Measurements from ENCODE around the gene RD3L. TPM values are rescaled to one million over a fixed set of nuclear protein-coding genes. Genes with fewer than 3 reads are reported as not detected.

Gene RD3L
- total RNA-seq, 6 experiments from 2014 or later, result not detected

DNA sequence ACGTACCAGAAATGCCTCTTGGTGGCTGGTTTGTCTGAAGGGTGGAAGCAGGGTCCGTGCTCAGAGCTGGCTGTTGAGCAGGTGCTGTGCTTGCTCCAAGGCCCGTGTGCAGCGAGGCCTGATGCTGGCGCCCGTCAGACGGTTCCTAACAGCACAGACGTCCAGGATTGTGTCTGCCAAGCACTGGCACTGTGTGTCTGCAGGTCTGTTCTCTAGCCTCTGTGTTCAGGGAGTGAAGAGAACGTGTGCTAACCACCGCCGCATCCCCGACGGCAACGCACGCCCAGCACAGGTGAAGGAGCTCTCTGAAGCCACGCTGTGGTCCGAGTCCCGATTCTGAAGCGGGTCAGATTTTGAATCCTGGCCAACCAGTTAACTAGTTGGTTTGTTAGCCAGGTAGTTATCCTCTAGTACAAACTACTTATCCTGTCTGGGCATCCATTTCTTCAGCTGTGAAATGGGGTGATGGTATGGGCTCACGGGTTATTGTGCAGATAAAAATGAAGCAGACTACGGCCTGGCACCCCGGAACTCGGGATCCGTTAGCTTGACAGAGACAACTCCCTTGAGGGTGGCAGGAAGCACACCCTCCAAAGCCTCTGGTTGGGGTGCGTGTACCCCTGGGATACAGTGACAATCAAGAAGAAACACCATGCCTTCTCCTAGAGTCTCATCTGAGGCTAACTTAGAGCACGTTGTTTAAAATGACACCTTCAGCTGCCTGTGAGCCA, 32.6 kb downstream of the RD3L start:
- H3K9me3 Mint-ChIP-seq, result no peaks in the 10 kb centered on the region
- peaks cover under 1% of the 10 kb centered on the region; the same call in 1 of the 2 replicates for H3K36me3 Mint-ChIP-seq (ENCODE audit: low read depth)
- no peak for DNase-seq
- H3K4me3 Mint-ChIP-seq, result no peak overlapping the region
- peaks cover 9% of the 10 kb centered on the region for H3K4me1 Mint-ChIP-seq (ENCODE audit: low read depth)
- TF ChIP-seq, protein P1, sequence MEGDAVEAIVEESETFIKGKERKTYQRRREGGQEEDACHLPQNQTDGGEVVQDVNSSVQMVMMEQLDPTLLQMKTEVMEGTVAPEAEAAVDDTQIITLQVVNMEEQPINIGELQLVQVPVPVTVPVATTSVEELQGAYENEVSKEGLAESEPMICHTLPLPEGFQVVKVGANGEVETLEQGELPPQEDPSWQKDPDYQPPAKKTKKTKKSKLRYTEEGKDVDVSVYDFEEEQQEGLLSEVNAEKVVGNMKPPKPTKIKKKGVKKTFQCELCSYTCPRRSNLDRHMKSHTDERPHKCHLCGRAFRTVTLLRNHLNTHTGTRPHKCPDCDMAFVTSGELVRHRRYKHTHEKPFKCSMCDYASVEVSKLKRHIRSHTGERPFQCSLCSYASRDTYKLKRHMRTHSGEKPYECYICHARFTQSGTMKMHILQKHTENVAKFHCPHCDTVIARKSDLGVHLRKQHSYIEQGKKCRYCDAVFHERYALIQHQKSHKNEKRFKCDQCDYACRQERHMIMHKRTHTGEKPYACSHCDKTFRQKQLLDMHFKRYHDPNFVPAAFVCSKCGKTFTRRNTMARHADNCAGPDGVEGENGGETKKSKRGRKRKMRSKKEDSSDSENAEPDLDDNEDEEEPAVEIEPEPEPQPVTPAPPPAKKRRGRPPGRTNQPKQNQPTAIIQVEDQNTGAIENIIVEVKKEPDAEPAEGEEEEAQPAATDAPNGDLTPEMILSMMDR (IDR thresholded peaks at IDR 0.05), result no peak
- no peaks in the 10 kb centered on the region; the same call in 1 of the 2 replicates for H3K27me3 Mint-ChIP-seq (ENCODE audit: insufficient read depth)
- peak overlapping the region; percentile 48; the same call in 1 of the 2 replicates for H3K27ac Mint-ChIP-seq

DNA sequence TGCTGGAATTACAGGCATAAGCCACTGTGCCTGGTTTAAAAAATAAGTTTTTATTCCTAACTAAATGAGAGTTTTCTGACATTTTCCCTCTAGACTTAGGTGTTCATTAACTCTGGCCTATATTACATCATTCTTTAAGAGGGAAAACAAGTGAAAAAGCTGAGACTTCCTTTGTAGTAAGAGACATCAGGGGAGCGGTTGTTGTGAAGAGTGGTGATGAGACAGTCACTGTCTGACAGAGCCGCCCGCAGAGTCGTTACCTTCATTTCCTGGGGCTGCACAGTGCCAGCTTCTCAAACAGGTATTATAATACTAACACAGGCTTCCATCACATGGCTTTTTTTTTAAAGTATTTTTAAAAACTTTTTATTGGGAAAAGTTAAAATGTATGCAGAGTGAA, 33.7 kb downstream of the RD3L start:
- DNase-seq, result no peak
- Mint-ChIP-seq H3K4me3 (no peak overlapping the region), H3K9me3 (no peaks in the 10 kb centered on the region), H3K4me1 (ENCODE audit: low read depth) (peaks cover 15% of the 10 kb centered on the region), H3K27ac (no peak overlapping the region), H3K27me3 (ENCODE audit: insufficient read depth) (no peaks in the 10 kb centered on the region; the same call in 1 of the 2 replicates), H3K36me3 (ENCODE audit: low read depth) (no peaks in the 10 kb centered on the region)
- TF ChIP-seq, protein P1 (IDR thresholded peaks at IDR 0.05), result no peak

DNA sequence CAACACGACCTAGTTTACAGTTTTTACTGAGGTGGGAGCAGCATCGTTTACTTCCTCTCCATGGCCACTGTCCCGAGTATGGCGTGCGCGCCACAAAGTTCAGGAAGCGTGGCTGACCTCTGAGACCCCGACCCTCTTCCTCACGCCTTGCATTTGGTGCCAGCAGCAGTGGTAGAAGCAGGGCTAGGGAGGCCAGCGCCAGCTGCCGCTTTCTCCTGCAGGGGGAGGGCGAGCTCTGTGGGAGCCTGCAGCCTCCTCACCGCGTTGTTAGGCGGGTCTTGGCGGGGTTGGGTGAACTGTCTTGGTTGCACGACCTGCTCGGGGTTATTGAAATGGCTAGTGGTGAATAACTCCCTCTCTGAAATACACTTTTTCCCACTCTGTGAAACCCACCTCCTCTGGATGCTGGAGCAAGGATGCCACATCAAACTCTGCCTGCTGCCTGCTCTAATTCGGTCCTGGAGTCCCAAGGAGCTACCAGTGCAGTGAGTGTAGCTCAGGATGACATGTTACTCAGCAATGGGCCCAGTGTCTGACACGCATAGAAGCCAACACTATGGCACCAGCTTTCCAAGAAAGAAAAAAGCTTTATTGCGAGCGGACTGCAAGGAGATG, 36.4 kb downstream of the RD3L start:
- Mint-ChIP-seq H3K9me3 (no peaks in the 10 kb centered on the region), H3K27me3 (ENCODE audit: insufficient read depth) (no peaks in the 10 kb centered on the region; the same call in 1 of the 2 replicates), H3K36me3 (ENCODE audit: low read depth) (no peaks in the 10 kb centered on the region), H3K4me3 (no peak overlapping the region), H3K4me1 (ENCODE audit: low read depth) (peaks cover 15% of the 10 kb centered on the region), H3K27ac (no peak overlapping the region)
- DNase-seq, result no peak
- TF ChIP-seq, protein P1 (IDR thresholded peaks at IDR 0.05), result no peak; the same call in 1 of the 2 replicates

DNA sequence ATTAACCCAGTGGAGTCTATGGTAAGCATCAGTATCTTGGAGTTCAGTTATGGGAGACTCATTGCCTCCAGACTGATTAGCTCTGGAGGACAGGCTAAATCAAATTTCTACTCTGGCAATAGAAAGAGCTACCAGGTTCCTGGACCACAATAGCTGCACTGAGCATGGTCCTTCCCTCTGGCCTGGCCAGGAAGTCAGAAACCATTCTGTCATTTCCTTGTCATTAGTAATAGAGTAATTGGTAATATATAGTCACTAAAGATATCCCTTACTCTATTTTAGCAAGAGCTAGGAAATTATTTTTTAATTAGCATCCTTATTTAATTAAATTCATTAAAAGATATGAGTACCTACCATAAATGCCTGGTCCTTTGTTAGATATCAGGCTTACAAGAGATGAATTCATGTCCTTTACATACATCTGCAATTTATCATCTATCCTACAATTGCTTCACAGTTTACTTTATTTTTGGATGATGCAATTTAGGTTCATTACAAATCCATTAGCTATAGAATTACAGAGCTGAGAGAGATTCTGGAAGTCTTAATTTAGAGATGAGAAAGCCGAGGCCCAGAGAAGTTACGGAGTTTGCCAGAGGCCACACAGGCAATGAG, 37.7 kb downstream of the RD3L start:
- TF ChIP-seq, protein P1 (IDR thresholded peaks at IDR 0.05), result no peak
- DNase-seq, result no peak
- H3K4me1 Mint-ChIP-seq (ENCODE audit: low read depth), result 0 out of 2 replicates have a peak, but pooled peaks cover 8% of the 10 kb centered on the region

DNA sequence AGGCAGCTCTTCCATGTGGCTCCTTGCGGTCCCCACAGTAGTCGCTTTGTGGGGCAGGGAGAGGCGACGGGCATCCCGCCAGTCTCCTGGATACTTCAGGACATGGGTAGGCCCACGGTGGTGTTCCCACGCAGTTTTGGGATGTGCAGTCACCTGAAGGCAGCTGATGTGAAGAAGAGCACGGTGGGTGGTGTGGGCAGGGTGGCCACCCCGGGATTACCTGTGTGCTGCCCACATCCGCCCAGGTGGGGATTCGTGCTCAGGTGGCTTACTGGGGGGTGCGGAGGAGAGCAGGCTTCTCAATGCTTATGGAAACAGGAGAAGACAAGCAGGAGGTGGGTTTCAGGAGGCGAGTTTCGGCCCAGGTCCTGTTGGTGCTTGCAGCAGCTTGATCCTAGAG, 42.5 kb downstream of the RD3L start:
- TF ChIP-seq, protein P1 (IDR thresholded peaks at IDR 0.05), result no peak
- H3K4me3 Mint-ChIP-seq, result no peak overlapping the region
- H3K27ac Mint-ChIP-seq, result no peak overlapping the region
- no peak for DNase-seq
- 0 out of 2 replicates have a peak, but pooled peaks cover 7% of the 10 kb centered on the region for H3K4me1 Mint-ChIP-seq (ENCODE audit: low read depth)
- H3K27me3 Mint-ChIP-seq (ENCODE audit: insufficient read depth), result peaks cover 11% of the 10 kb centered on the region
- peaks cover 6% of the 10 kb centered on the region for H3K36me3 Mint-ChIP-seq (ENCODE audit: low read depth)
- H3K9me3 Mint-ChIP-seq, result peaks cover 8% of the 10 kb centered on the region; the same call in 1 of the 2 replicates

More for the DNA sequence above, 37.7 kb downstream of the RD3L start:
- H3K27me3 Mint-ChIP-seq (ENCODE audit: insufficient read depth), result no peaks in the 10 kb centered on the region; the same call in 1 of the 2 replicates
- no peaks in the 10 kb centered on the region for H3K36me3 Mint-ChIP-seq (ENCODE audit: low read depth)
- no peak overlapping the region for H3K27ac Mint-ChIP-seq
- no peaks in the 10 kb centered on the region for H3K9me3 Mint-ChIP-seq
- H3K4me3 Mint-ChIP-seq, result no peak overlapping the region
